G401 (cell line): ENCODE data around the gene ACHE. TPM values are rescaled to one million over a fixed set of nuclear protein-coding genes. Genes with fewer than 3 reads are reported as not detected.
"Not testable (repeated sequence)": the region's sequence is repeated elsewhere in the genome, so short reads cannot be mapped to it uniquely, and the experiment has no call there.

Experiments used
- DNase-seq: peaks from one replicate; pipeline ENCODE4 v3.0.0-alpha.2; 2015; ENCODE audit warnings: low spot score
- in situ Hi-C: cut with HindIII; loops from 2 replicates; pipeline ENCODE4 v1.10.0; 2016; ENCODE audit warnings: low sequenced_read_pairs, mixed read lengths
- total RNA-seq: library from RNA; depleted of rRNA; stranded (reverse); fragments of >200 nt; shearing (Covaris generic); gene quantifications from 2 replicates; pipeline ENCODE4 v1.2.3, GENCODE V29; 2014; rRNA removed

ACHE gene
- 3.6 and 5.0 TPM in 2 replicates for total RNA-seq

DNA sequence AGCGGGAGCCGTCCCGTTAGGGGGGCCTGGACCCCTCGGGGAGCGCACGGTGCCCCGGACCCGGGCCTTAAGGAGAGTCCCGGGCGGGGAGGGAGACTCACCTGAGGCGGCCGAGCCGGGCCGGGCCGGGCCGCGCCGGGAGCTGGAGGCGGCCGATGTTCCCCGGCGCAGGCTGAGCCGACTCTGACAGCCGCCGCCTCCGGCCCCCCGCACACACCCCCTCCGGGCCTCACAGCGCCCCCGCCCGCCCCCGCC is at the start of gene ACHE:
Gene ACHE (minus strand): TSS at position 188 of the 255 bp plus-strand sequence. CDS start 1,656 bp downstream, outside the sequence.
- in situ Hi-C loops: no loop called here

DNA sequence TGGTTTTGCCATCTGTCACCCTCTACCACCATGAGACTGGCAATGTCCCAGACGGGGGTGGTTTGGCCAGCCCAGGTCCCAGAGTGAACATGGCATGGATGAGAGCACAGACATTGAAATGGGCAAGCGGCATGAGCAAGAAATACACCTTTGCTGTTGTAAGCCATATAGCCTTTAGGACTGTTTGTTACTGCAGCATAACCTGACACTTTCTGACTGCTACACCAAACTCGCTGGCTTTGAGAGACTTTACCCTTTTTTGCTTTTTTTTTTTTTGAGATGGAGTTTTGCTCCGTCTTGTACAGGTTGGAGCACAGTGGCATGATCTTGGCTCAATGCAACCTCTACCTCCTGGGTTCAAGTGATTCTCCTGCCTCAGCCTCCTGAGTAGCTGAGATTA is 48.5 kb upstream of the ACHE start:
- in situ Hi-C loops: no loop called here
- no peak for DNase-seq

More for the DNA sequence above, at the start of gene ACHE:
- DNase-seq: no peak

DNA sequence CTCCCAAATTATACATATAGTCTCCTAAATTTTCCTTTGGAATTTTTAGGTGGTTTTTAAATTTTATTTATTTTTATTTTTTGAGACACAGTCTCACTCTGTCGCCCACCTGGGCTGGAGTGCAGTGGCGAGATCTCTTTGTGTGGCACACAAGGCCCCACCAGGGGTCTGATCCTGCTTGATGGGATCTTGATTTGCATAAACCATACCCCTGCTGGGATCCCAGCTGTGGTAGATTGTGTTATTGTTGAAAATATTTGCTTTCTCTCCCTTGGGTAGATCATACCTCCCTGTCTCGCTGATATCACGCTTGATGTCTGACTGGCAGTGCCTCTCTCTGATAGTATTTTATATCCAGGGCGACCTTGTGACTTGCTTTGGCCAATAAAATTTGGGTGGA is 48.0 kb upstream of the ACHE start:
- in situ Hi-C loops: no loop called here

DNA sequence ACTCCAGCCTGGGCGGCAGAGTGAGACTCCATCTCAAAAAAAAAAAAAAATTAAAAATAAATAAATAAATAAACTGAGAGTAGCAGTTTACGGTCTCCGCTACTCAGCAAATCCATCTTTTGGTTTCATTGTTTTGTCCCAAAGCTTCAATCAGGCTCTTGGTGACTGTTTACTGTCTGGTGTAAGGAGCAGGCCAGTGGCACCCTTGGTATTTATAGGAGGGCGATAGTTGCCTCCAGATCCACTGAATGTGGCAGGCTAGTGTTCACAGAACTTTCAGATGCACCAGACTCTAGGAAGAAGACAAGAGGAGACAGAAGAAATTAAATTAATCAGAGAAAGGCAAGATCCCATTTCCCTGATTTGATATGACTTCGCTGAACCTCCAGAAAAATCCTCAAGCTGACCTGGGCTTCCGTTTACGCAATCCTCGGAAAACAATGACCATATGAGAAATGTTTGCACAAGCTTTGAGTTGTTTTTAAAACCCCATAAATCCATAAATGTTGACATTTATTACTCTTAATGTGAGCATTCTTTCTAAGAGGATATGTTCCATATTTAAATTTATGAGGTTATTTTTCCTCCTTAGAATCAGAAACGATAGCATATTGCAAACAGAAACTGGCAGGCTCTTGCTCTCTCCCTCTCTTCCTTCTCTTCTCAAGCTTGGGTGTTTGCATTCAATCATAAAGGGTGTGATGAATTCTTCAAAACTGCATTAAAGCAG is 46.5 kb upstream of the ACHE start:
- in situ Hi-C loops: no loop called here
- no peak for DNase-seq

More for the DNA sequence above, 48.0 kb upstream of the ACHE start:
- DNase-seq: no peak

DNA sequence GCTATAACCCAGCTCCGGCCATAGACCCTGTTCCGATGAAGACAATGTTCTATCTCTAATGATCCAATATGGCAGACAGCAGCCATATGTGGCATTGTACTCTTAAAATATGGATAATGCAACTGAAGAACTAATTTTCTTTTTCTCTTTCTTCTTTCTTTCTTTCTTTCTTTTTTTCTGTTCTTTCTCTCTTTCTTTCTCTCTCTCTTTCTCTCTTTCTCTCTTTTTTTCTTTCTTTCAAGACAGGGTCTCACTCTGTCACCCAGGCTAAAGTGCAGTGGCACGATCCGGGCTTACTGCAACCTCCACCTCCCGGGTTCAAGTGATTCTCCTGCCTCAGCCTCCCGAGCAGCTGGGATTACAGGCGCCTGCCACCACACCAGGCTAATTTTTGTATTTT is 40.5 kb upstream of the ACHE start:
- DNase-seq, in situ Hi-C loops: not testable (repeated sequence)

DNA sequence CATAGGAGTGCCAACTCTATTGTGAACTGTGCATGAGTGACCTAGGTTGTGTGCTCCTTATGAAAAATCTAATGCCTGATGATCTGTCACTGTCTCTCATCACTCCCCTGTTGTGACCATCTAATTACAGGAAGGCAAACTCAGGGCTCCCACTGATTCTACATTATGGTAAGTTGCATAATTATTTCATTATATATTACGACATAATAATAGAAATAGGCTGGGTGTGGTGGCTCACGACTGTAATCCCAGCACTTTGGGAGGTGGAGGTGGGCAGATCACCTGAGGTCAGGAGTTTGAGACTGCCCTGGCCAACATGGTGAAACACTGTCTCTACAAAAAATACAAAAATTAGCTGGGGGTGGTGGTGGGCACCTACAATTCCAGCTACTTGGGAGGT is 39.7 kb upstream of the ACHE start:
- in situ Hi-C loops, DNase-seq: not testable (repeated sequence)

DNA sequence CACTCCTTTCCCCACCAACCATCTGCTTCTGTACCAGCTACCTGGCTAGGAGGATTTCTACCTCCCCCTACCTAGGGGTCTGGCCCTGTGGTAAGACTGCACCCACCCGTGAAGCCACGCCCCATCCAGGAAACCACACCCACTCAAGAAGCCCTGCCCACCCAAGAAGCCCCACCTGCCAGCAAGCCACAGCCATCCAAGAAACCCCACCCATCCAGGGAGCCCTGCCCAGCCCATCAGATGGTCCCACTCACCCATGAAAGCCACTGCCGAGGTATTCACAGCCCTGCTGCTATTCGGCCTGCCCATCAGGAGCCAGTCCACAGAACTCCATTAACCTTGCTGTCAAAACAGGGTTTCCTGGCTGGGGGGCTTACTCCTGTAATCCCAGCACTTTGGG is 38.0 kb upstream of the ACHE start:
- DNase-seq: no peak
- in situ Hi-C loops: no loop called here

DNA sequence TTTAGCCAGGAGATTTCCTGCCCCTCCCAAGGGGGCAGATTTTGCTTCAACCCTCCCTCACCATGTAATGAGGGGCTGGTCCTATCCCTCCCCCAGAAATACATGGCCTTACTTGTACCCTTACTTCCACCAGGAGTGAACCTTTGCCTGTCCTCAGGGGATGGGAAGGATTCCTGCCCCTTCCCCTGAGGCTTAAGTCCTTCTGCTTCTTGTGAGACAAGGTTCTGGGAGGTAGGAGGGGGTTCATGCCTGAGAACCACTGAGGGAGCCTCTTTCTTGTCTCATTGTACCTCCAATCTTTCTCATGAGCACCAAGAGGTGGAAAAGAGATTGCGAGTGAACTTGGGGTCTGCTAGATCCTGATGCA is 34.1 kb upstream of the ACHE start:
- in situ Hi-C loops: no loop called here
- DNase-seq: no peak

DNA sequence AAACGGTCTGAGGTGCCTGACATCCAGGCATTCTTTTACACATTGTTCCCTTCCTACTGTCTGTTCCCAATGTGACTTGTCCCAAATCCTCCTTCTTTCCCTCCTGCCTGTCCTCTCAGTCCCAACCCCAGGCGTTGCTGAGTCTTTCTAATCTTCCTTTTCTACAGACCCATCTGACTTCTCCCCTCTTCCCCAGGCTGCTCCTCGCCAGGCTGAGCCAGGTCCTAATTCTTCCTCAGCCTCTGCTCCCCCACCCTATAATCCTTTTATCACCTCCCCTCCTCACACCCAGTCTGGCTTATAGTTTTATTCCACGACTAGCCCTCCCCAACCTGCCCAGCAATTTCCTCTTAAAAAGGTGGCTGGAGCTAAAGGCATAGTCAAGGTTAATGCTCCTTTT is 27.9 kb upstream of the ACHE start:
- in situ Hi-C loops, DNase-seq: not testable (repeated sequence)

DNA sequence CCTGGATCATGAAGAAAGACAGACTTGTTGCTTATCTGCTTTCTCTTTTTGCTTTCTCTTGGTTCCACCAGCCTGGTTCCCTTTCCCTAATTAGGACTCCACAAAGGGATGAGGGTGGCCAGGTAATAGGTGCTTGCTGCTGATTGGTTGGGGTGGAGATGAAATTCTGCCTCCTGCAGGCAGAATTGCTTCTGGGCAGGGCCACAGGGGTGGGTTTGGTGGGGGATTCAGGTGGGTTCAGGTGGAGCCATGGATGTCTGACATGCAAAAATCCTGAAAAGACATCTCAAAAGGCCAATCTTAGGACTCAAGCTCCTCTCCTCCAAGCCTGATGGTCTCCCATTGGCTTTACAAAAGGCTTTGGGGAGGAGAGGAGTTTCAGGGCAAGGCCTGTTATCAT is 25.4 kb upstream of the ACHE start:
- DNase-seq: no peak
- in situ Hi-C loops: no loop called here

DNA sequence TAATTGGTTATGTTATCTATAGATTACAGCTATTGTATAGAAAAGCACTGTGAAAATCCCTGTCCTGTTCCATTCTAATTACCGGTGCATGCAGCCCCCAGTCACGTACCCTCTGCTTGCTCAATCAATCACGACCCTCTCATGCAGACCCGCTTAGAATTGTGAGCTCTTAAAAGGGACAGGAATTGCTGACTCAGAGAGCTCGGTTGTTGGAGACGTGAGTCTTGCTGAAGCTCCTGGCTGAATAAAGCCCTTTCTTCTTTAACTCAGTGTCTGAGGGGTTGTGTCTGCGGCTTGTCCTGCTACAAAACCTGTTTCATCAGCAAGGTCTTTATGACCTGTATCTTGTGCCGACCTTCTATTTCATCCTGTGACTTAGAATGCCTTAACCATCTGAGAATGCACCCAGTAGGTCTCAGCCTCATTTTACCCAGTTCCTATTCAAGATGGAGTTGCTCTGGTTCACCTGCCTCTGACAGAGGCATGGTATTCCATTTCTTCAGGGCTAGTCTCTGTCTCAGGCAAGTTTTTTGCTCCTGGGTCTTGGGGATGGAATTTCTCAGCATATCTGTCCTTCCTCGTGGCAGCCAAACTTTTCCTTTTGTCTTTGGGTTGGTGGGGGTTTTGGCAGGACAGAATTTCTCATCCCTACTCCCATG is 24.2 kb upstream of the ACHE start:
- in situ Hi-C loops: not testable (repeated sequence)

DNA sequence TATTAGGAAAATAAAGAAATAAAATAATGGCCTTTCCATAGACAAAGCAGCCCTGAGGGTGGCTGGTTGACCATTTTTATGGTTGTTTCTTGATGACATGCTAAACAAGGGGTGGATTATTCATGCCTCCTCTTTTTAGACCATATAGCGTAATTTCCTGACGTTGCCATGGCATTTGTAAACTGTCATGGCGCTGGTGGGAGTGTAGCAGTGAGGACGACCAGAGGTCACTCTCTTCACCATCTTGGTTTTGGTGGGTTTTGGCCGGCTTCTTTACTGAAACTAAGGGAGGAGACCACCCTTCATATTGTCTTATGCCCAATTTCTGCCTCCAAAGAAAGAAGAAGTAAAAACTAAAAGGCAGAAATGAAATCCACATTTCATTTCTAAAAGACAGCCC is 23.6 kb upstream of the ACHE start:
- DNase-seq, in situ Hi-C loops: not testable (repeated sequence)

More for the DNA sequence above, 24.2 kb upstream of the ACHE start:
- DNase-seq: not testable (repeated sequence)

DNA sequence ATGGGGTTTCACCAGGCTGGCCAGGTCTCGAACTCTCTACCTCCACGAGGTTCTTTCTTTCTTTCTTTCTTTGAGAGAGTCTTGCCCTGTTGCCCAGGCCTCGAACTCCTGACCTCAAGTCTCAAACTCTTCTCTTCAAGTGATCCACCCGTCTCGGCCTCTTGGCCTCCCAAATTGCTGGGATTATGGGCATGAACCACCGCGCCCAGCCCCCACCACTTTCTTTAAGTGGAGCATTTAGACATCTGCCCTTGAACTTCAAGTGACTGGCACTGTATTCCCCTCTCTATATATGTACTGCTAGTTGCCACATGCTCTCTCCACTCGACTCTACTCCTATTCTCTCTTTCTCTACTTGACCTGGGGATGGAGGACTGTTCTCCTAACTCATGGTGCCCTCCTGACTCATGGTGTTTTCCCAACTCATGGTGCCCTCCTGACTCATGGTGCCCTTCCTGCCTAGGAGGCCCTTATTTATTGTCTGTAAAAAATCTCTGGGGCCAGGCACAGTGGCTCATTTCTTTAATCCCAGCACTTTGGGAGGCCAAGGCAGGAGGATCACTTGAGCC is 19.3 kb upstream of the ACHE start:
- in situ Hi-C loops: no loop called here
- no peak for DNase-seq

DNA sequence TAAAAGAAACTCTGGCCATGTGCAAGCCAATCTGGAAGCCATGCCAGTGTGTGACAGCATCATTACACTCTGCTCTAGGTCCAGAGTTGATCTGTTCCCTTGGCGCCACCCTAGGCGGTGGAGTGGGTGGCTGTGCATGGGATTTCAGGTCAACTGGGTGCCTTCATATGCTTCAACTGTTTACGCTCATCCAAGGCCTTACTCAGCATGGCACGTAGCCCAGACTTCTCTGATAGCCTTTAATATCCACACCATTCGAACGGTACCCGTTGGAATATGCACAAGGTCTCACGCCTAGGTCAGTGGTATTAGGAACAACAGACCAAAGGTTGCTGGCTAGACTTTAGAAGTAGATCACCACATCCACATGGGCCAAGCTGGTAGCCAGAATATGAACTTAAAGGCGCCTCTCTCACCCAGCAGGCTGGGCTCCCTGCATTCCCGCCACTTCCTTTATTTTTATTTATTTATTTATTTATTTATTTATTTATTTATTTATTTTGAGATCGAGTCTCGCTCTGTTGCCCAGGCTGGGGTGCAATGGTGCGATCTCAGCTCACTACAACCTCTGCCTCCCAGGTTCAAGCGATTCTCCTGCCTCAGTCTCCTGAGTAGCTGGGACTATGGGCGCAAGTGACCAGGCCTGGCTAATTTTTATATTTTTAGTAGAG is 18.7 kb upstream of the ACHE start:
- in situ Hi-C loops: no loop called here
- DNase-seq: no peak

DNA sequence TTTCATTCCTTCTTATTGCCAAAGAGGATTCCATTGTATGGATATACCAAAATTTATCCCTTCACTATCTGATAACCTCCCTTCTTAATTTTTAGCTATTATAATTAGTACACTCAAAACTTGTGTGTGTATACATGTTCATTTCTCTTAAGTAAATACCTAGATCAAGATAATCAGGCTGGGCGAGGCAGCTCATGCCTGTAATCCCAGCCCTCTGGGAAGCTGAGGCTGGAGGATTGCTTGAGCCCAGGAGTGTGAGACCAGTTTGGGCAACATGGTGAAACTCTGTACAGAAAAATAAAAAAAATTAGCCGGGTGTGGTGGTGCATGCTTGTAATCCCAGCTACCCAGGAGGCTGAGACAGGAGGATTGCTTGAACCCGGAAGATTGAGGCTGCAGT is 15.8 kb upstream of the ACHE start:
- no peak for DNase-seq
- in situ Hi-C loops: no loop called here

DNA sequence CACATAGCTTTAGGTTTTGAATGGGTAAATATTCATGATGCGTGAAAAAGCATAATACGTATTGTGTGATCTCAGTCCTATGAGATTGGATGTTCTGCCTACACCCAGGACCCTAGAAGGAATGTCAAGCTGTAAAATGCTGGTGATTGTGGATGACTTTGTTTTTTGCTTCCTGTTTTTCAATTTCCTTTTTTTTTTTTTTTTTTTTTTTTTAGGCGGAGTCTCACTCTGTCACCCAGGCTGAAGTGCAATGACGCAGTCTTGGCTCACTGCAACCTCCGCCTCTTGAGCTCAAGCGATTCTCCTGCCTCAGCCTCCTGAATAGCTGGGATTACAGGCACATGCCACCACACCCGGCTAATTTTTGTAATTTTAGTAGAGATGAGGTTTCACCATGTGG is 14.8 kb upstream of the ACHE start:
- in situ Hi-C loops, DNase-seq: not testable (repeated sequence)

DNA sequence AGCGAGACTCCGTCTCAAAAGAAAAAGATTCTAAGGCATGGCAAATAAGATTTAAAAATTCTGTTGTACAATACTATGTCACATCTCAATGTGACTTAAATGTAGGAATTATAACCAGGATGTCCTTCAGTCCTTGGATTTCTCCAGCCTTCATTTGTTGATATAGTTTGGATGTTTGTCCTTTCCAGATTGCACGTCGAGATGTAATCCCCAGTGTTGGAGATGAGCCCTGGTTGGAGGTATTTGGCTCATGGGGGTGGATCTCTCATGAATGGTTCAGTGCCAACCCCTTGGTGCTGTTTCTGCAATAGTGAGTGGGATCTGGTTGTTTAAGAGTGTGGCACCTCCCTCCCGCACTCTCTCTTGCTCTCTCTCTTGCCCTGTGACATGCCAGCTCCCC is 12.8 kb upstream of the ACHE start:
- in situ Hi-C loops: no loop called here

DNA sequence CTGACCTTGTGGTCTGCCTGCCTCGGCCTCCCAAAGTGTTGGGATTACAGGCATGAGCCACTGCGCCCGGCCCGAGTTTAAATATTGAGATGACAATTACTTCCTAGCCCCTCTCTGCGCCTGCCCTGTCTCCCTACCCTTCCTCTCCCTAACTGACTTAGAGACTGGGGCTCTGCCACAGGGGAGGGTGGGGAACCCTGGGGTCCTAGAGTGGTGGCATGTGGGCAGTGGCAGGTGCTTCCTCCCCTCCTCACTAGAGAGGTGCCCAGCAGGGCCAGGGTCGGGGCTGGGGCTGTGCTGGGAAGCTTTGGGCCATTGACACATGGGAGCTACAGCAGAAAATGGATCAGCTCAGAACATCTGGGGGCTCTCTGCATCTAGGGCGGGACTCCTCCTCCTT is 7.0 kb upstream of the ACHE start:
- in situ Hi-C loops: no loop called here
- no peak for DNase-seq

More for the DNA sequence above, 12.8 kb upstream of the ACHE start:
- DNase-seq: no peak

DNA sequence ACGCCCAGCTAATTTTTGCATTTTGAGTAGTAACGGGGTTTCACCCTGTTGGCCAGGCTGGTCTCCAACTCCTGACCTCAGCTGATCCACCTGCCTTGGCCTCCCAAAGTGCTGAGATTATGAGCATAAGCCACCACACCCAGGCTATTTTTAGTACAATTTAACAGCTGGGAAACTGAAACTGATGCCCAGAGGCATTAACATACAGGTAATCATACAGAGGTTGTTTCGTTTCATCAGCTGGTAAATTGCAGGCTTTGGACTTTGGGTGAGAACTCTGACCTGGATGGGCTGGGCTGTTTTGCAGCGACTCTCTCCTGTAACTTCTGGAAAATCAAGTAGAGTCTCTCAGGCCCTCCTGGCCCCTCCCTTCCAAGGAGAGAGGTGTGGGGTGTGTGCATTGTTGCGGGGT is 6.2 kb upstream of the ACHE start:
- DNase-seq: no peak
- in situ Hi-C loops: no loop called here

DNA sequence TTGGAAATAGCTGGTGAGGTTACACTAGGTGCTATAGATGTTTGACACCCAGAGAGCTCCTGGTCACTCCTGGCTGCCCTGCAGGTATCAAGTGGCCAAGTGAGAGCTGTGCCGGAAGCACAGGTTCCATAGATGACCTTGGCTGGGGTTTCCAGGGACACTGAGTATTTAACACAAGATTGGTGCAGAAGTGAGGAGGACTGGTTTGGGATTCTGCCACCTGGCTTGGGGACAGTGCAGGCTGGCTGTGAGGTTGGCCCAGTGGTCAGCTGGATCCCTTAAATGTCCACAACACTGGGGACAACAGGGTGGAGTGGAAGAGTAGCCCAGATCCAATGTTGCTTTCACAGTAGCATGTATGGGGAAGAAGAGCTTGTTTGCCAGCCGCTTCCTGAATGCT is 5.3 kb upstream of the ACHE start:
- no peak for DNase-seq
- in situ Hi-C loops: no loop called here
